HG03442 (cell line): ENCODE results near the gene GLUL.
"Not testable (repeated sequence)": the region's sequence is repeated elsewhere in the genome, so short reads cannot be mapped to it uniquely, and the experiment has no call there.

Experiments used
- ATAC-seq: cut with Tn5 transposase; IDR thresholded peaks from one replicate; pipeline ENCODE4 v1.9.1; 2021; ENCODE audit warnings: mild to moderate bottlenecking, moderate library complexity; ENCODE audit not compliant: unreplicated experiment

The GLUL gene

GRCh38 chr1:182395906-182396305 is 4.3 kb upstream of the GLUL start:
- ATAC-seq, result no peak

- ATAC-seq, result no peak
These were observed 2.6 kb upstream of the GLUL start for GRCh38 chr1:182394055-182394775.

GRCh38 chr1:182392050-182393028 is 749 bp upstream of the GLUL start:
- peak; percentile 13 for ATAC-seq

- no peak for ATAC-seq
These were observed 595 bp downstream of the GLUL start for GRCh38 chr1:182391028-182391361.

DNA sequence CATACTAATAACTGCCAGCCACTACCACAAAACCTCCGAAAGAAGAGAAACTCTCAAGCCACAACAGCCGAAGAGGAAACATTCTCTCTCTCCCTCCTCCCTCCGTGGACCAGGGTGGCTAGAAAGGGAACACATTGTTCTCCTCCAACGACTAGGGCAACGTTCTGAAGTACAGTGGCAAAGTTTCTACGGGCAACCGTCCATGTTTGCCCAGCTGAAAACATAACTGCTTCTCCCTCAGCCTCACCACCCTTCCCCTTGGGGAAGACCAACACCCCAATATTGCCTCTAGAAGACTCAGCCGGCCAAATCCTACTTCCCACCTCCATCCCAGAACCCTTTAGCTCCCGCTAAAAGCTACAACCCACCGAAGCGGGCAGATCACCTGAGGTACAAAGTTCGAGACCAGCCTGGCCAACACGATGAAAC is 2.0 kb downstream of the GLUL start:
- ATAC-seq, result no peak

DNA sequence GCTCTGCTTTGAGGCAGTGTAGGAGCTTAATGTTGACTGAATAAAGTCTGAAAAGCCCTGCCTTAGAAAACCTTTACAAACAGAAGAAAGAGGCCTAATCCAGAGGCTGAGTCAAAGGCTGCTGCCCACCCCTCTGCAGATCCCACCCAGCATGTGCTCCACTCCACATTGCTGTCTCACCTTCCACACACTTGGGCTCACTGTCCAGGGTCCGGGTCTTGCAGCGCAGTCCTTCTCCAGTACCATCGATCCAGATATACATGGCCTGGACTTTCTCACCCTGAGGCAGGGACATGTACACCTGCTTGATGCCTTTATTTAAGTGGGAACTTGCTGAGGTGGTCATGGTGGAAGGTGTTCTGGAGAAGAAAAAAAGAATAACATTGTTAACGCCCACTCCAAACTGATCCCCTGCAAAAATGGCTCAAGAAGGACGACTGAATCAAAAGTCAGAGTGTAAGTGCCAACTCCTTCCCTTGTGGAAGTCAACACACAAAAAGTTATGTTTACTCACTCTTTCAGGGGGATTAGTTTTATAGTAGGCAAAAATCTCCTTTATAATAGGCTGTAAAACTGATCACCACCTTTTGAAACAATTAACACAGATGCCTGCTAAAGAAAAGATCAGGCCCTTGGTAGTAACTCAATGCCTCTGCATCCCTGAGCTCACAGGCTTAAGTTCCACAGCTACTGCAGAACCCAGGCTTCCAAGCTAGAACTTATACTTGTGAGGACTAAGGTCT is 3.0 kb downstream of the GLUL start:
- ATAC-seq, result no peak

DNA sequence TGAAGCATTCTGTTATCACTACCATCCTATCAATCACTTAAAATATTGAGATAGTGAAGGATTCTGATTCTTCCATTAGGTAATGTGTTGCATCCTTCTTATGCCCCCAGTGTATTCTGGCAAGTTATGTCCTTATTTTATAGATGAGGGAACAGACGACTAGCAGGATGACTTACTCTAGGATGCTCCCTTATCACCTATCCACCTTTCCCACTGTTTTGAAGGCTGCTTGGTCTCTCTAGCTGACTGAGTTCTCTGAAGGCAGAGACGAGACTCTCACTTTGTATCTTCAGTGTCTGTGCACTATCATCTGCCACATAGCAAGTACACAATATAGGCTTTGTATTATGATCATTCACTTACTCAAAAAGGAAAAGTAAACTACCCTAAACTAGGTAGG is 4.0 kb downstream of the GLUL start:
- ATAC-seq, result no peak

- ATAC-seq, result no peak
These were observed 4.6 kb downstream of the GLUL start for GRCh38 chr1:182386980-182387379.

- ATAC-seq, result no peak
These were observed 5.4 kb downstream of the GLUL start for GRCh38 chr1:182385885-182386853.

DNA sequence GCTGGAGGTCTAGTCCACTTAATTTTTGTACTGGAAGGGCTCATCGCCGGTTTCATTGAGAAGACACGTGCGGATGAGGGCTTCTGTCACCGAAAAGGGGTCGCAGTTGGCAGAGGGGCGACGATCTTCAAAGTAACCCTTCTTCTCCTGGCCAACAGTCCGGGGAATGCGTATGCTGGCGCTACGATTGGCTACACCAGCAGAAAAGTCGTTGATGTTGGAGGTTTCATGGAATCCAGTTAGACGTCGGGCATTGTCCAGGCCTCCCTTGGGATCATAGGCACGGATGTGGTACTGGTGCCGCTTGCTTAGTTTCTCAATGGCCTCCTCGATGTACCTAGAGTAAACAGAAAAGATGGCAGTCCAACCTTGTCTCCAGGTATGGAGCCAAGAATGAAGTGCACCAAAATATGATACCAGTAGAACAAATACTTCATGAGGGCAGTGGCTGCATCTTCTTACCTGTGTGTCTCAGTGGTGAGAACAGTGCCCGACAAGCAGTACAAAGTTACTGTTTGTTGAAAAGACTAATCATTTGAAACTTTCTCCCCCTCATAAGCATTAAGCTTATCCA is 7.1 kb downstream of the GLUL start:
- ATAC-seq, result no peak

DNA sequence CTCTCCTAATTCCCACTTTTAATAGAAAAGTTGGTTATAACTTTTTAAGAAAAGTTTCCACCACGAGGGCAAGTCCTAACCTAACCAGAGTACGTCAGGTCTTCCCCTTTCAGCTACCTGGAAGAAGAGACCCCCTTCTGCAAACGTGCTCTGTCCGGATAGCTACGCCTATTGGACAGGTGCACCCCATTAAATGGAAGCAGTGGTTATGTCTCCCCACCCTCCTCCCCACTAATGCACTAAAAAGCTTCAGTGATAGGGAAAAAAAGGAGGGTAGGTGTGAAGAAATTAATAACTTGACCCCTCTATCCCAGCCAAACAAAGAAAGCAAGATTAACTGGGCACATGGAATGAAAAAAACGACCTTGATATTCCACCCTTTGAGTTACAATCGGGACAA is 7.7 kb downstream of the GLUL start:
- no peak for ATAC-seq

DNA sequence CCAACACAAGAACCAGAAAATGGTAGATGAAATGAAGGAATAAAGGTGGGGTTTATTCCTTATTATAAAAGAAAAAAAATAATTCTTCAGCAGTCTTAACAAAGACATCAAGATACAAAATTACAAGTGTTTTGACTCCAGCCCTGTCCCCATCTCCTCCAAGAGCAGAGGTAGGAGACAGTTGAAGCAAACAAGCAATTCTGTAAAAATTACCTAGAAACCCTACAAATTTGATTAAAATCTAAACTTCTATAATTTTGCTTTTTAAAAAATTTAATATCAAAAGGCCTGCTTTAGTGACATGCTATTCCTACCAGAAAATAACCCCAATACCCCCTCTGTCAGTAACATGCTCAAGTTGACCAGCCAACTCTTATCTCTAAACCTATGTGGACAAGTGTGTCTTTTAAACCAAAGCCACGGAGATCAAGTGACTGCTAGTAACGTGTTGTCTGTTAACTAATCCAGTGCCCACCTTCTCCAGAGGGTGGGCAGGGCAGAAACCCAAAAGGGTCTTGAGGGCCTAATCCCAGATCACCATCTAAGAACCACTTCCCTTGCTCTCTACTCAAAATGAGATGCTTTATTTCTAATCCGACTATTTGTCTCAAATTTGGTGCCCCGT is 8.4 kb downstream of the GLUL start:
- ATAC-seq, result no peak

- ATAC-seq, result no peak
These were observed 9.4 kb downstream of the GLUL start for GRCh38 chr1:182381962-182382819.

DNA sequence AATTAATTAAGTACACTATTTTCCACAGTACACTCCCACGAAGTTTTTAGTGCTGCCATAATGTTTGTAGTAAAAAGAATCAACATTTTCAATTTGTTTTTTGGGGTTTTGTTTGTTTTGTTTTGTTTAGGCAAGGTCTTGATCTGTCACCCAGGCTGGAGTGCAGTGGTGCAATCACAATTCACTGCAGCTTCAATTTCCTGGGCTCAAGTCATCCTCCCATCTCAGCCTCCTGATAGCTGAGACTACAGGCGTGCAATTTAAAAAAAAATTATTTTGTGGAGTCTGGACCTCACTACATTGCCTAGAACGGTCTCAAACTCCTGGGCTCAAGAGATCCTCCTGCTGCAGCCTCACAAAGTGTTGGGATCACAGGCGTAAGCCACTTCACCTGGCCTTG is 11.4 kb downstream of the GLUL start:
- ATAC-seq, result no peak

DNA sequence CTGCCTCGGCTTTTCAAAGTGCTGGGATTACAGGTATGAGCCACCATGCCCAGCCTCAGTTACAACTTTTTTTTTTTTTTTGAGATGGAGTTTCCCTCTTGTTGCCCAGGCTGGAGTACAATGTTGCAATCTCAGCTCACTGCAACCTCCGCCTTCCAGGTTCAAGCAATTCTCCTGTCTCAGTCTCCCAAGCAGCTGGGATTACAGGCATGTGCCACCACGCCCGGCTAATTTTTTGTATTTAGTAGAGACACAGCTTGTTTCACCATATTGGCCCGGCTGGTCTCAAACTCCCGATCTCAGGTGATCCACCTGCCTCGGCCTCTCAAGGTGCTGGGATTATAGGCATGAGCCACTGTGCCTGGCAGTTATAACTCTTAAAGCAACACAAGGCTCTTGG is 11.8 kb downstream of the GLUL start:
- ATAC-seq, result not testable (repeated sequence)

DNA sequence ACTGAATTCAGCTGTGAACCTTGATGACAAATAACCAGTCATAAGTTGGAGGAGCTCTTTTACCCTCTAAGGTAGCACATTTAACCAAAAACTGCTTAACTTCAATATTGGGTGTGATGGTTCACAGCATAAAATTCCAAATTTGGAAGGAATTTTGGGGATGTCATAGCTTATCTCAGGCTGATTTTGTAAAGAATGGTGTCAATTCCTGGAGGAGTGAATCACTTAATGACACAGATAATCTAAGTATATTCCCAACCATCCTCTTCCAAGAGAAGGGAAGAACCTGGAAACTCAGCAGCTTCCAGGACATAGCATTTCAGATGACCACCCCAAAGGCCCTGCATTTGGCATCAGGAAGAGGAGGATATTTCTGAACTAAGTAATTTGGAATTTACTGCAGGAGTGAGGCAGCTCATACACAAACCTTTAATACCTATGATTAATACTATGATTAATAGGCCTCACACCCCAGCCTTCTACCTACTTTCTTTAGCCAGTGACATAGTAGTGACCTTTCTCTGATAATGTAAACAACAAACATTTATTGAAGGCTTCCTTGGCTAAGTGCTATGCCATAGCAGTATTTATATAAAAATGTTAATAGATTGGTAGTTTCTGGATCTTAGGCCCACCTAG is 14.5 kb downstream of the GLUL start:
- no peak for ATAC-seq

DNA sequence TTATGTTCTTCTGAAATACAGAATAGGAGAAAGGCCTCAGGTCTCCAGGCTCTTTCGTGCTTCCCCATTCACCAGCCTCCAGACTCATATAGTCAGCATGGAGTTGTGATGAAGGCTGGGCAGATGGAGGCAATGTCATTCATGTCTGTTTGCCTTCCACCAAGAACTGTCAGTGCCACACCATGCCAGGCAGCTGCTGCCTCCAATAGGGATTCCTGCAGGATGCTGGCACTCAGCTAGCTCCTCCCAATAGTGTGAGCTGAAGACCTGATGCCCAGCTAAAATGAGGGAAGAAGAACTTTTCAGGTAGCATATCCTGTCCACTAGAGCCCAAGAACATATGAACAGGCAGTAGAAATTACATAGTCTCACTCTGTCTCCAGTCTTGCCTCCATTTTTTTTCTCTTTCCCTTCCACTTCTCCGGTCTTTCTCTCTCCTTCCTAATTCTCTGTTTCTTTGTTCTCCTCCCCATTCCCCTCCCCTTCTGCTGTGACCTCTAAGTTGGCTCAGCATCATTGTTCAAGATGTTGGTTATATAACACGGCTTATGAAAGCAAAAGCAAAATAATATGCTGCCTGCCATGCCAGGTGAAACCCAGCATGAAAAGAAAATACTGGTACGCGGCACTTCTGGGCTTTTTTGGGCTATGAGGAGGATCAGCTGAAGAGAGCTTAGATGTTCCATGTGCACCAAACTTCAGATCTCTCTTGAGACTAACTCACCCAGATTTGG is 17.3 kb downstream of the GLUL start:
- ATAC-seq, result no peak
